Transverse colon (tissue), 4 donors: Measurements from ENCODE around the gene AP5M1. TPM values are rescaled to one million over a fixed set of nuclear protein-coding genes. Genes with fewer than 3 reads are reported as not detected.
"Not testable (repeated sequence)": the region's sequence is repeated elsewhere in the genome, so short reads cannot be mapped to it uniquely, and the experiment has no call there.

Experiments
- DNase-seq: peaks from one replicate; pipeline ENCODE4 v3.0.0-alpha.2; 2019
- H3K27ac ChIP-seq, 4 donors: fragments of 200-600 bp; sonication (generic); 2 replicates each; pipeline ENCODE4 v1.5.1; 2016 to 2018; ENCODE audit warnings: inconsistent platforms in 4 of 4
- H3K27me3 ChIP-seq: fragments of 200-600 bp; sonication (generic); 2 replicates; pipeline ENCODE4 v1.5.1; 2017; ENCODE audit warnings: inconsistent platforms
- H3K36me3 ChIP-seq, 4 donors: fragments of 200-600 bp; sonication (generic); 2 replicates each; pipeline ENCODE4 v1.5.1; 2017 to 2019; ENCODE audit warnings: inconsistent platforms in 4 of 4
- H3K4me1 ChIP-seq, 4 donors: fragments of 200-600 bp; sonication (generic); 2 replicates each; pipeline ENCODE4 v1.5.1; 2017 to 2020; ENCODE audit warnings: inconsistent platforms in 4 of 4
- H3K4me3 ChIP-seq, 4 donors: fragments of 200-600 bp; sonication (generic); 1 replicate in 1 of 4; 2 replicates in 3 of 4; pipeline versions ENCODE4 v1.5.1 to v1.6.1; 2017 to 2019; ENCODE audit warnings: inconsistent platforms in 4 of 4
- H3K9me3 ChIP-seq, 2 donors: fragments of 200-600 bp; sonication (generic); 2 replicates each; pipeline ENCODE4 v1.5.1; 2017 to 2019; ENCODE audit warnings: inconsistent platforms in 2 of 2
- CTCF ChIP-seq, 5 experiments: fragments of 200-600 bp in 3 of 5; fragments of 450-650 bp in 2 of 5; sonication (generic) in 3 of 5; IDR thresholded peaks; 1 replicate in 2 of 5; 2 replicates in 3 of 5; pipeline ENCODE4 v1.5.1; 2016 to 2017; ENCODE audit warnings: antibody characterized with exemption in 5 of 5, inconsistent platforms in 3 of 5, mild to moderate bottlenecking in 2 of 5, moderate library complexity in 1 of 5
- EP300 ChIP-seq: sonication (generic); formaldehyde crosslinking; IDR thresholded peaks from one replicate; pipeline ENCODE4 v1.6.1; 2017; ENCODE audit warnings: antibody characterized with exemption, low read depth
- POLR2A ChIP-seq: fragments of 450-650 bp; IDR thresholded peaks from one replicate; pipeline ENCODE4 v1.6.1; 2016; ENCODE audit warnings: antibody characterized with exemption, mild to moderate bottlenecking, moderate library complexity
- POLR2AphosphoS5 ChIP-seq, 3 donors: sonication (generic); formaldehyde crosslinking; IDR thresholded peaks; one replicate each; pipeline ENCODE4 v1.6.1; 2016; ENCODE audit warnings: antibody characterized with exemption in 3 of 3
- WGBS, 2 donors: methylation state at CpG; one replicate each; pipeline ENCODE4 v1.1.5; 2018; ENCODE audit warnings: low coverage in 1 of 2; 5-methylcytosine and 5-hydroxymethylcytosine counted together
- in situ Hi-C, 4 donors: fragments of 200-750 bp; cut with MboI; loops; one replicate each; pipeline versions ENCODE4 v1.15.0 to v1.15.1; 2017; ENCODE audit warnings: low sequenced_read_pairs in 3 of 4, low pct_ligation_motif_present in 1 of 4, low pct_unique_long_range_greater_than_20kb in 1 of 4
- intact Hi-C: fragments of 100-400 bp; cut with DNase I; formaldehyde crosslinking; loops from one replicate; pipeline ENCODE4 v1.15.1; 2023; ENCODE audit warnings: low total_unique reads
- total RNA-seq, 4 donors: library from RNA; depleted of rRNA; stranded (reverse); fragments of >200 nt; gene quantifications; one replicate each; pipeline ENCODE4 v1.1.0, GENCODE V29; 2016

AP5M1 gene
- total RNA-seq, 4 donors from 2014 or later = 45.9 to 143 (median 75.5) TPM

DNA sequence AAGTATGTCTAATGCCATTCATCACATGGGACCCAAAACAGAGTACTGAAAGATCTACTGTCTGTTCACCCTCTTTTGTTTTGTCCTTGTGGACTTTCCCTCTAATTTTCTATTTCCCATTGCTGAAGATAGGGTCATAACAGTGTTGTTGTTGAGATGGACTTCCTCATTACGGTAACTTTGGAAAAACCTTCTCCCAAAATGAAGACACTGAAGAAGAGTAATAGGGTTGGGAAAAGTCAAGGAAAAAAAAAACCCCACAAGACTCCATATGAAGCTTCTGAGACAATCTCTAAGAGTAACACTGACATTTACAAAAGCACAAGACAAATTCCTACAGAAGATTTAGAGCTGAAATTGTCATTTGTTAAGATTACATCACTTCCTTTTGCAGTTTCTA lies 36.8 kb upstream of the AP5M1 start:
- Histone ChIP-seq H3K9me3 (no peaks in the 10 kb centered on the region), H3K4me3 (no peak overlapping the region), H3K36me3 (peaks cover 0 to 41% (median 12%) of the 10 kb centered on the region in 4 donors), H3K4me1 (no peaks in the 10 kb centered on the region), H3K27ac (no peak overlapping the region), H3K27me3 (no peaks in the 10 kb centered on the region)
- in situ Hi-C loops = no loop called here
- intact Hi-C loops = no loop called here
- TF ChIP-seq CTCF (IDR thresholded peaks at IDR 0.05) = no peak
- TF ChIP-seq POLR2A = no peak
- DNase-seq = no peak
- 97 to 100% methylated on average over 1 of the region's 1 CpG for WGBS, 2 donors

- H3K27ac ChIP-seq, H3K4me3 ChIP-seq, in situ Hi-C loops, H3K27me3 ChIP-seq, DNase-seq, H3K4me1 ChIP-seq, intact Hi-C loops, H3K9me3 ChIP-seq: not testable (repeated sequence)
- WGBS, 2 donors = 96% methylated on average over 7 of the region's 7 CpGs; no CpG with 5 or more reads in 1 of the 2 donors
- peaks cover 0 to 17% (median 4%) of the 10 kb centered on the region in 4 donors for H3K36me3 ChIP-seq
Measured at GRCh38 chr14:57240115-57240514, 28.7 kb upstream of the AP5M1 start.

- H3K4me3 ChIP-seq = no peak overlapping the region
- TF ChIP-seq EP300 = no peak
- TF ChIP-seq CTCF (IDR thresholded peaks at IDR 0.05) = no peak
- no peak for TF ChIP-seq POLR2A
- no peak for TF ChIP-seq POLR2AphosphoS5 (IDR thresholded peaks at IDR 0.05)
- in situ Hi-C loops (no loop called here), intact Hi-C loops (no loop called here)
- H3K36me3 ChIP-seq = peaks cover 0 to 13% (median 6%) of the 10 kb centered on the region in 4 donors
- no peak overlapping the region for H3K27ac ChIP-seq
- H3K9me3 ChIP-seq = no peaks in the 10 kb centered on the region
- DNase-seq = no peak
- no peaks in the 10 kb centered on the region for H3K4me1 ChIP-seq
- no peaks in the 10 kb centered on the region for H3K27me3 ChIP-seq
Measured at GRCh38 chr14:57243320-57243719, 25.5 kb upstream of the AP5M1 start.

- peaks cover 0 to 9% (median 4%) of the 10 kb centered on the region in 4 donors for H3K36me3 ChIP-seq
- in situ Hi-C loops = no loop called here
Measured at GRCh38 chr14:57244106-57244505, 24.7 kb upstream of the AP5M1 start.

More at GRCh38 chr14:57244106-57244505, 24.7 kb upstream of the AP5M1 start:
- intact Hi-C loops = no loop called here
- DNase-seq = no peak
- no peak overlapping the region for H3K4me3 ChIP-seq
- TF ChIP-seq CTCF (IDR thresholded peaks at IDR 0.05) (no peak), POLR2A (no peak), POLR2AphosphoS5 (IDR thresholded peaks at IDR 0.05) (no peak), EP300 (no peak)
- no peaks in the 10 kb centered on the region for H3K9me3 ChIP-seq
- no peaks in the 10 kb centered on the region for H3K4me1 ChIP-seq
- H3K27ac ChIP-seq = no peak overlapping the region
- no peaks in the 10 kb centered on the region for H3K27me3 ChIP-seq
- WGBS, 2 donors = 54 to 77% methylated on average over 2 of the region's 2 CpGs
